AG09319 (cell line): ENCODE results near the gene AREL1.

Experiments
- DNase-seq: peaks from one replicate; pipeline ENCODE4 v3.0.0-alpha.2; 2010; ENCODE audit warnings: low read depth; ENCODE audit errors: extremely low read depth
- TF ChIP-seq, protein P1 (sequence below): IDR thresholded peaks from 2 replicates; pipeline ENCODE4 v1.5.1; 2011; ENCODE audit warnings: low read depth, mild to moderate bottlenecking, inconsistent platforms, low read length, moderate library complexity

The AREL1 gene

DNA sequence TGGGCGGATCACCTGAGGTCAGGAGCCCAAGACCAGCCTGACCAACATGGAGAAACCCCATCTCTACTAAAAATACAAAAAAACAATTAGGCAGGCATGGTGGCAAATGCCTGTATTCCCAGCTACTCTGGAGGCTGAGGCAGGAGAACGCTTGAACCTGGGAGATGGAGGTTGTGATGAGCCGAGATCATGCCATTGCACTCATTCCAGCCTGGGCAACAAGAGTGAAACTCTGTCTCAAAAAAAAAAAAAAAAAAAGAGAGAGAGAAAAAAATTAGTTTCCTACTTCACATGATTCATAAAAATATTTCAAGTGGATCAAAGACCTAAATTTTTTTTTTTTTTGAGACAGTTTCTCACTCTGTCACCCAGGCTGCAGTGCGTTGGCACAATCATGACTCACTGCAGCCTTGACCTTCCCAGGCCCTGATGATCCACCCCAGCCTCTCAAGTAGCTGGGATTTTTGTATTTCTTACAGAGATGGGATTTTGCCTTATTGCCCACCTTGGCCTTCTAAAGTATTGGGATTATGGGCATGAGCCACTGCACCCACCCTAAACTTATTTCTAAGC lies 25.0 kb upstream of the AREL1 start:
- no peak for DNase-seq
- TF ChIP-seq, protein P1, sequence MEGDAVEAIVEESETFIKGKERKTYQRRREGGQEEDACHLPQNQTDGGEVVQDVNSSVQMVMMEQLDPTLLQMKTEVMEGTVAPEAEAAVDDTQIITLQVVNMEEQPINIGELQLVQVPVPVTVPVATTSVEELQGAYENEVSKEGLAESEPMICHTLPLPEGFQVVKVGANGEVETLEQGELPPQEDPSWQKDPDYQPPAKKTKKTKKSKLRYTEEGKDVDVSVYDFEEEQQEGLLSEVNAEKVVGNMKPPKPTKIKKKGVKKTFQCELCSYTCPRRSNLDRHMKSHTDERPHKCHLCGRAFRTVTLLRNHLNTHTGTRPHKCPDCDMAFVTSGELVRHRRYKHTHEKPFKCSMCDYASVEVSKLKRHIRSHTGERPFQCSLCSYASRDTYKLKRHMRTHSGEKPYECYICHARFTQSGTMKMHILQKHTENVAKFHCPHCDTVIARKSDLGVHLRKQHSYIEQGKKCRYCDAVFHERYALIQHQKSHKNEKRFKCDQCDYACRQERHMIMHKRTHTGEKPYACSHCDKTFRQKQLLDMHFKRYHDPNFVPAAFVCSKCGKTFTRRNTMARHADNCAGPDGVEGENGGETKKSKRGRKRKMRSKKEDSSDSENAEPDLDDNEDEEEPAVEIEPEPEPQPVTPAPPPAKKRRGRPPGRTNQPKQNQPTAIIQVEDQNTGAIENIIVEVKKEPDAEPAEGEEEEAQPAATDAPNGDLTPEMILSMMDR, result no peak

DNA sequence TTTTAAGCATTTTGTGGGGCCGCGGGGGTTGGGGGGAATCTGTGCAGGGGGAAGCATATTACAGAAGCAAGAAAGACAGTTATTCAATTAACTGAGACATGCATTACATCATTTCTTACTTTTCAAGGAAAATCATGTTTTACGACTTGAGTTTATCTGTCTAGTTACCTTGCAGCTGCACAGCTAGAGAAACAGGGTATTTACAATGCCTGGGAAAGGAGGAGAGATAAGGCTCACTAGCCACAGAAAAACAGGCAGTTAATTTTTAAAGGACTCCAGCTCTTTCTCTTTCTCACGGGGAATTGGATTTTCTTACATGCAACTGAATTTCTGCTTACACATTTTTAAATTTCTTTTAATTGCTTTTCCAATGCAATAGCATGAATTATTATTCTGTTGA lies 22.2 kb upstream of the AREL1 start:
- DNase-seq, result no peak
- TF ChIP-seq, protein P1, result no peak

DNA sequence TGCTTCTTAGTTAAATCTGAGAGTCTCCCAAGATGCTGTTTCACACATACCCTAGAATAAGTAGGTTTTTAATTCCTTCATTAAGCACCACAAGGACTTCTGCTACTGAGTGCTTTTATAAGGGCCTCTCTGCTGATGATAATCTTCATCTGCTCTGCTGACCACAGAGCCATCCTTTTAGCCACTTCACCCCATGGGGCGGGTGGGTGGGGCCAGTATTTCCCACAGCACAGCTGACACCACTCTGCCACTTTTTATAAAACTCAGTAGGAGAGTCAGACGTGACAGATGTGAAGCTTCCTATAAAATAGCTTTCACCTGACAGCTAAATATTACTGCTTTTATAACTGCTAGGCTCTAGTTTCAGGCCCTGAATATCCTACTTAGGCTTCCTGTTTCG lies 20.3 kb upstream of the AREL1 start:
- no peak for DNase-seq
- TF ChIP-seq, protein P1, result no peak

DNA sequence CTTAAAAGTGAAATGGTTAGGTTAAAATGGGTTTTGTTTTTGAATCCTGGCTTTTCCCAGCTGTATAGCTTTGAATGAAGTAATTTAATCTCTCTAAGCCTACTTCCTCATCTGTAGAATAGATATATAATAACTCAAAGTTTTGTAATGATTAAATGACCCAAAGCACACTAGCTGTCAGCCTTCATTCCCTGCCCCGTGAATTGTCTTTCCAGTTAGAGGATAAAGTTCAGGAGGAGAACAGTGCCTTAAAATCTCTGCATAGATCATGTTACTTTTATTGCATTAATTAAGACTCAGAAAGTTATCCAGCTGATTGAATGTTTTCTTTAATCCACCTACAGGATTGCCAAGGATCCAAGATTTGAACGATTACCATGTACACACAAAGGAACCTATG lies 19.5 kb upstream of the AREL1 start:
- no peak for DNase-seq
- TF ChIP-seq, protein P1, result no peak

DNA sequence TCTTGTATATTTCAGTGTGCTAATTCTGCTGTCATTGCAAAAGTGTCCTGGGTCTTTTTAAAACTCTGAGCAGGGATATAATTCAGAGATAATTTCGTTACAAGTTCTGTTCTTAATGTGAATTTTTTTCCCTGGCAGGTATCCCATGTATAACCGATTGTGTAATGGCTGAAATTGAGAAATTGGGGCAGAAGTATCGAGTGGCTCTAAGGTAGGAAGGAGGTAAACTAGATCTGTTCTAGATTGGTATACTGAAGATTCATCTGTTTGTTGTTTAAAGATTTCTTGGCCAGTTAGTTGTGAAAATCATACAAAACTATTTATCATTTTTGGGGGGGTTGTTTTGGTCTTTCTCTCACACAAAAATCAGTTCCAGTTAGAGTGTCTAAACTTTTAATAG lies 10.3 kb upstream of the AREL1 start:
- DNase-seq, result no peak
- TF ChIP-seq, protein P1, result no peak

DNA sequence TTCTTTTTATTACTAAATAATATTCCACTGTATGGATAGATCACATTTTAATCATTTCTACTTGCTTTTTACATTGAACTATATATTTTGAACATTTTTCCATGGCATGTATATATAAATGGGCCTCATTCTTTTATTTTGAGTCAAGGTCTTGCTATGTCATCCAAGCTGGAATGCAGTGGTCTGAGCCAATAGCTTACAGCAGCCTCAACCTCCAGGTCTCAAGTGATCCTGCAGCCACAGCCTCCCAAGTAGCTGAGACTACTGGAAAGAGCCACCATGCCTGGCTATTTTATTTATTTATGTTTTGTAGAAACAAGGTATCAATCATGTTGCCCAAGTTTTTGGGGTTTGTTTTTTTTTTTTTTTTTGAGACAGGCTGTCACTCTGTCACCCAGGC lies 7.6 kb upstream of the AREL1 start:
- TF ChIP-seq, protein P1, result no peak
- DNase-seq, result no peak

DNA sequence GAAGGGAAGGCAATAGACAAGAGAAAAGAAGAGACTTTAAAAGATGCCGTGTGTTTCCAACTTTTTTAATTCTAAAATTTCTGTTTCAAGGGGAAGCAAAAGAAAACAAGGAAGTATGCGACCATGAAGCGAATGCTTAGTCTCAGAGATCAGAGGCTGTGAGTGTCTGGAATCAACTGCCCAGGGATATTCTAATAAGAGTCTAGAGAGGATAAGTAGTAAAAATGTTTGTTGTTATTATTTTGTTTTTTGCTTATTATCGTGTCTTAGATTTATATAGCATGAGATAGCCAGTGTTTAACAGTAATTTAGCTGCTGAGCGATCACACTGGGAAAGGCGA lies 485 bp upstream of the AREL1 start:
- TF ChIP-seq, protein P1, result no peak
- DNase-seq, result no peak
